Colonic mucosa (tissue), 4 donors: ENCODE measurements around the gene CCDC47. TPM values are rescaled to one million over a fixed set of nuclear protein-coding genes. Genes with fewer than 3 reads are reported as not detected.

Source experiments
- DNase-seq: peaks from one replicate; pipeline ENCODE4 v3.0.0-alpha.2; 2020
- H3K27ac ChIP-seq: fragments of 200-600 bp; one replicate; pipeline ENCODE4 v1.8.0; 2021
- H3K27me3 ChIP-seq: fragments of 200-600 bp; one replicate; pipeline ENCODE4 v1.8.0; 2021
- H3K36me3 ChIP-seq: fragments of 200-600 bp; one replicate; pipeline ENCODE4 v1.8.0; 2021
- H3K4me1 ChIP-seq: fragments of 200-600 bp; one replicate; pipeline ENCODE4 v1.8.0; 2021; ENCODE audit warnings: mild to moderate bottlenecking
- H3K4me3 ChIP-seq: fragments of 200-600 bp; one replicate; pipeline ENCODE4 v1.8.0; 2021
- H3K9ac ChIP-seq, 2 donors: one replicate each; pipeline ENCODE4 v1.7.0; 2013; ENCODE audit warnings: control low read depth in 2 of 2, low read depth in 2 of 2, low read length in 2 of 2
- H3K9me3 ChIP-seq: fragments of 200-600 bp; one replicate; pipeline ENCODE4 v1.8.0; 2021
- intact Hi-C: fragments of 100-400 bp; cut with DNase I; formaldehyde crosslinking; loops from one replicate; pipeline ENCODE4 v1.14.1; 2022
- total RNA-seq, 2 donors: library from RNA; stranded (reverse); fragmentation: NEBNext Ultra II Directional in 1 of 2; extraction: Animal tissue kit (Norgen Biotek cat#: 25700) in 1 of 2; gene quantifications; one replicate each; pipeline ENCODE4 v1.2.1, GENCODE V29; 2021
- TF ChIP-seq, protein P1 (sequence below): fragments of 200-600 bp; IDR thresholded peaks from one replicate; pipeline ENCODE4 v1.8.0; 2022; ENCODE audit warnings: antibody characterized with exemption, mild to moderate bottlenecking
- donor health status: healthy.
- donor health status: DM: no; HTN: no; CAD: no.
- donor health status: DM: no; HTN: no; CAD: no.

CCDC47 gene
- total RNA-seq, 2 donors from 2014 or later = 128 to 145 TPM

DNA sequence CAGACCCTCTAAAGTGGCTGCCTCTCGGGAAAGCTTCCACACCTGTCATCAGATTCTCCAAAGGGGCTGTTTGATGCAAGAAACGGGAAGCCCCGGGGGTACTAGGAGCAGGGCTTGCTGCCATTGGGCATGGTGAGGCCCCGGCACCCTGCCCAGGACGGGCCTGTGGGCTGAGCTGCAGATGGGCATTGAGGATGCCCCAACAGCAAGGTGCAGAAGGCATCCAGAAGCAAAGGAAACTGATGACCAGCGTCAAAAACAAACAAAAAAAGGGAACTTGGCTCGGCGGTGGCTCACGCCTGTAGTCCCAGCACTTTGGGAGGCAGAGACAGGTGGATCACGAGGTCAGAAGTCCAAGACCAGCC is 72.0 kb downstream of the CCDC47 start:
- peak overlapping the region; percentile 78 for H3K27ac ChIP-seq
- H3K9me3 ChIP-seq = no peaks in the 10 kb centered on the region
- peak overlapping the region; percentile 34 to 51 for H3K9ac ChIP-seq
- H3K4me1 ChIP-seq = no peaks in the 10 kb centered on the region
- intact Hi-C loops = loop anchor here (10.0 kb wide), 1 partner anchor 277 kb away; no protein-coding TSS in a partner anchor
- H3K4me3 ChIP-seq = peak overlapping the region; percentile 46
- H3K27me3 ChIP-seq = peaks cover 7% of the 10 kb centered on the region
- TF ChIP-seq, protein P1, sequence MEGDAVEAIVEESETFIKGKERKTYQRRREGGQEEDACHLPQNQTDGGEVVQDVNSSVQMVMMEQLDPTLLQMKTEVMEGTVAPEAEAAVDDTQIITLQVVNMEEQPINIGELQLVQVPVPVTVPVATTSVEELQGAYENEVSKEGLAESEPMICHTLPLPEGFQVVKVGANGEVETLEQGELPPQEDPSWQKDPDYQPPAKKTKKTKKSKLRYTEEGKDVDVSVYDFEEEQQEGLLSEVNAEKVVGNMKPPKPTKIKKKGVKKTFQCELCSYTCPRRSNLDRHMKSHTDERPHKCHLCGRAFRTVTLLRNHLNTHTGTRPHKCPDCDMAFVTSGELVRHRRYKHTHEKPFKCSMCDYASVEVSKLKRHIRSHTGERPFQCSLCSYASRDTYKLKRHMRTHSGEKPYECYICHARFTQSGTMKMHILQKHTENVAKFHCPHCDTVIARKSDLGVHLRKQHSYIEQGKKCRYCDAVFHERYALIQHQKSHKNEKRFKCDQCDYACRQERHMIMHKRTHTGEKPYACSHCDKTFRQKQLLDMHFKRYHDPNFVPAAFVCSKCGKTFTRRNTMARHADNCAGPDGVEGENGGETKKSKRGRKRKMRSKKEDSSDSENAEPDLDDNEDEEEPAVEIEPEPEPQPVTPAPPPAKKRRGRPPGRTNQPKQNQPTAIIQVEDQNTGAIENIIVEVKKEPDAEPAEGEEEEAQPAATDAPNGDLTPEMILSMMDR = no peak
- DNase-seq = no peak
- no peaks in the 10 kb centered on the region for H3K36me3 ChIP-seq

DNA sequence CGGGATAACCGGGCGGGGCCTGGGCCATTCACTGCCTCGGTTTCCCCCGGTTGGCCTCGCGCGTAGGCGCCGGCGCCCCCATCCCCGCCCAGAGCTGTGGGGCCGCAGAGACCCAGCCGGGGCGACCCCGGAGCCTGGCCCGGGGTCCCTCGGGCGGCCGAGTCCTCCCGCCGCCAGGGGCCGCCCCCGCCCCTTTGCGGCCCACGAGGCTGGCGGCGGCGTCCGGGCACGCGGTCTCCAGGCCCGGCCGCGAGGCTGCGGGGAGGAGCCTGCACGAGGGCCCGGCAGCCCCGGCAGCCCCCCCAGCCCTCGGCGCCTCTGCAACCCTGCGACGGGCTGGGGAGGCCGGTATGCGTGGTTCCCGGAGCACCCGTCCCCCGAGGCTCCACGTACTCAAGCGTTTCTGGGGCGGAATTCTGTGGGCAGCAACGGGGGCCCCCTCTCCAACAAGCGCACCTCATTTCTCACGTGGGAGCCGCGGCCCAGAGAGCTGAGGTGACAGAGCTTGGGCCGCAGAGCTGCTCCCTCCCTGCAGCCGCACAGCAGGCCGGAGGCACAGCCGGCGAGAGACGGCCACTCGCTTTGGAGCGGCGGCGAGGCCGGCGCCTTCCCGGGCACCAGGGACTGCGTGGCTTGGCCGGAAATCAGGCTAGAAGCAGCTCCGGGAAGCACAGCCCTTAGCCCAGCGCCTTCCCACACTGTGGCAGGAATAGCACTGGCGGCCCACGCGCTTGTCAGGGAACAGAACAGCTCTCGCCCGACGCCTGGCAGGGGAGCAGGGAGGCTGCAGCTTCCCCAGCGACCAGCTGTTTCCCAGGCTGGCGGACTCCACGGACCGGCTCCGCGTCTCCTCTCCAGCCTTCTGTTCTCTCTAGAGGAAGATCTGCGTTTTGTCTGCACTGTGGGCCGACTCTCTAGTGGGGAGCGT is 72.6 kb downstream of the CCDC47 start:
- Histone ChIP-seq H3K27ac (peak overlapping the region; percentile 78), H3K27me3 (peaks cover 7% of the 10 kb centered on the region), H3K36me3 (no peaks in the 10 kb centered on the region), H3K4me3 (peak overlapping the region; percentile 46), H3K4me1 (no peaks in the 10 kb centered on the region), H3K9ac (peak overlapping the region; percentile 34 to 79), H3K9me3 (no peaks in the 10 kb centered on the region)
- TF ChIP-seq, protein P1 = no peak
- DNase-seq = no peak
- intact Hi-C loops = loop anchor here (10.0 kb wide), 1 partner anchor 276 kb away; no protein-coding TSS in a partner anchor

DNA sequence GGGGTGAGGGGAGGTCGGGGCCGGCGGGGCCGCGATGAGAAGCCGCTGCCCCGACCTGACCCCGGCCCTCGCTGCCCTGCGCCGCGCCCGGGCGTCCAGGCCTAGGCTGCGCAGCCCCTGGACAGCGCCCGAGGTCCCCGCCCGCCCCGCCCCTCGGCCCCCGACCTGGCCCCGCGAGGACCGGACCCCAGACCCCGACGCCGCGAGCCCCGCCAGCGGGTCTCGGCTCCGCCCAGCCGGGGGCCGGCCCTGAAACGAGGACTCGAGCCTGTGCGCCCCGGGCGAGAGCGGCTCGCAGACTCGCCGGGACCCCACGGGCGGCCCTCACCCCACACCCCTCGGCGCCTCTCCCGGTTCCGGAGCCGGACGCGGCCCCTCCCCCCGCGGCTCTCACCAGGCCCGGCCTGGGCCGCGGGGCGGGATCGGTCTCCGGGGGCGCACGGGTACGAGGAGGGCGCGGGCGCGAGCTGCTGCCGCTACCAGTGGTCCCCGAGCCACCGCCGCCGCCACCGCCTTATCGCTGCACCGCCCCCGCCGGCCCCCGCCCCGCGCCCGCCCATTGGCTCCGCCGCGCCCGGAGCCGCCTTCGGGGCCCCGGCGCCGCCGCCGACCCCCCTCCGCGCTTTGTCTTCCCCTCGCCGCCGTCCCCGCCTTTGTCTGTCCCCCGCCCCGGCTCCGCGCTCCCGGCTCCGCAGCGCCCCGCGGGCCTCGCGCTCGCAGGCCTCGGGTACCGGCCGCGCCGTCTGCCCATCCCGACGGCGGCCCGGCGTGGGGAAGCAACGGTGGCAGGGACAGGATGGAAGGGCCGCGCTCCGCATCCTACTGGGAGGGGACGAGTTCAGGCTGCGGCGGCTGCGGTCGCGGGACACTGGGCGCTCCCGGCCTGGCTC is 73.5 kb downstream of the CCDC47 start, which contains the start of gene LIMD2:
TSS of gene LIMD2 (minus strand) at position 488 of the 890 bp plus-strand sequence. CDS start 827 bp downstream, outside the sequence.
- peaks cover 7% of the 10 kb centered on the region for H3K27me3 ChIP-seq
- no peaks in the 10 kb centered on the region for H3K9me3 ChIP-seq
- H3K27ac ChIP-seq = peak within 1 kb of the TSS; percentile 78
- peak within 1 kb of the TSS; percentile 58 to 79 for H3K9ac ChIP-seq
- intact Hi-C loops = loop anchor here (10.0 kb wide), 1 partner anchor 275 kb away; no protein-coding TSS in a partner anchor
- TF ChIP-seq, protein P1 = no peak
- peak; percentile 54 for DNase-seq
- peak within 1 kb of the TSS; percentile 46 for H3K4me3 ChIP-seq
- H3K36me3 ChIP-seq = no peaks in the 10 kb centered on the region
- no peaks in the 10 kb centered on the region for H3K4me1 ChIP-seq

DNA sequence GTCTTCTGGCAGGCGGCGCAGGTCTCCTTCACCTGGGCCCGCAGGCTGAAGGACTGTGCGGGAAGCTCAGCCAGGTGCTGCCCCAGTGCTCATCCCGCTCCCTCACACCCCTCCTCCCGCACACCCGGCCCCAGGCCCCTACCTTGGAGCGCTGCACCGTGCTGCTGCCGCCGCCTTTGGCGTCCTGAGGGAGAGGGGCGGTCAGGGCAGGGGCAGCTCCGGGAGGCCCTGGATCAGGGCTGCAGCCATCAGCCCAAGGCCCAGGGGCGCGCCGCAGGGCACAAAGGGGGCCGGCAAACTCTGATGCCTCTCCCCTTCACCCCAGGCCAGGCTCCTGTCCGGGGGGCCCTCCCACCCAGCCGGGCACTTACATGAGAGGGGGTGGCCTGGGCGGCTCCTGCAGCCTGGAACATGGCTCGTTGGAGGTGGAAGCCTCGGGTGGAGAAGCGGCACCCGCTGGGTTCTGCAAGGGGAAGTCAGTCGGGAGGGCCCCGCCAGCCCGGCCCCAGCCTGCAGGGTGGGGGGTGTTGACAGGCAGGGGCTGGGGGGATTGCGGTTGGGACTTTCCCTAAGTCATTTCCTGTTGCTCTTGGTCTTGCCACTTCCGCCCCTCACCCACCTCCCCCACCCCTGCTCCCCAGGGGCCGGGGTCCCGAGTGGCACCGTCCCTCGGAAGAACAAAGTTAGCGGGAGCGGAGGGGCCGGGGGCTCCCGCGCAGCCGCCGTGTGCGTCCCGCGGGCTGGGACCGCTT is 74.3 kb downstream of the CCDC47 start:
- H3K4me1 ChIP-seq = no peaks in the 10 kb centered on the region
- DNase-seq = peak; percentile 57
- H3K9ac ChIP-seq = peak overlapping the region; percentile 58 to 63
- H3K27me3 ChIP-seq = peaks cover 7% of the 10 kb centered on the region
- H3K9me3 ChIP-seq = no peaks in the 10 kb centered on the region
- H3K36me3 ChIP-seq = no peaks in the 10 kb centered on the region
- H3K4me3 ChIP-seq = peak overlapping the region; percentile 46
- H3K27ac ChIP-seq = peak overlapping the region; percentile 60
- intact Hi-C loops = no loop called here
- TF ChIP-seq, protein P1 = no peak
